ENCODE data around the gene GPR171. TPM values are rescaled to one million over a fixed set of nuclear protein-coding genes. Genes with fewer than 3 reads are reported as not detected.

Gene GPR171
- total RNA-seq, 6 experiments from 2014 or later = not detected

GRCh38 chr3:151197228-151197627, 5.8 kb downstream of the GPR171 start:
- no peaks in the 10 kb centered on the region for H3K9me3 Mint-ChIP-seq
- H3K27me3 Mint-ChIP-seq (ENCODE audit: insufficient read depth) = no peaks in the 10 kb centered on the region
- TF ChIP-seq CTCF (IDR thresholded peaks at IDR 0.05) = no peak
- H3K36me3 Mint-ChIP-seq (ENCODE audit: low read depth) = no peaks in the 10 kb centered on the region
- no peak overlapping the region for H3K4me3 Mint-ChIP-seq
- H3K27ac Mint-ChIP-seq = no peak overlapping the region
- H3K4me1 Mint-ChIP-seq (ENCODE audit: low read depth) = peaks cover 10% of the 10 kb centered on the region
- no peak for DNase-seq

DNA sequence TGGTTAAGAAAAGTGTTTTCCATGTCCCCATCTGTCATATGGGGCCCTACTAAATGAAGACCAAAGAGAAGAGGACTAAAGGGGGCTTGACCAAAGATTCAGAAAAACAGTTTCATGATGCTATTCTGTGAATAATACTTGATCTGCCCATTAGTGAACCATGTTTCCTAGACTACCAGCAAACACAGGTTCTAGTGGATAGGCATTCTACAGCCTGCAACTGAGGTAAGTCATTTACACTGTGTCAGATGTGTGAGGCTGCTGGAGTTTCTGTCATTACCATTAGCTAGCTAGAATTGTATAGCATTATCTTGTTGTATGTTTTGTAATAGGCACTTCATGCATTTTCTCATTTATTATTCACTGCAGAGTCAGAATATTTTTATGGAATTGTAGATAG, 6.6 kb downstream of the GPR171 start:
- no peak for TF ChIP-seq CTCF (IDR thresholded peaks at IDR 0.05)
- DNase-seq = no peak
- H3K27me3 Mint-ChIP-seq (ENCODE audit: insufficient read depth) = no peaks in the 10 kb centered on the region
- no peak overlapping the region for H3K4me3 Mint-ChIP-seq
- H3K27ac Mint-ChIP-seq = no peak overlapping the region
- no peaks in the 10 kb centered on the region for H3K9me3 Mint-ChIP-seq
- no peaks in the 10 kb centered on the region for H3K36me3 Mint-ChIP-seq (ENCODE audit: low read depth)
- H3K4me1 Mint-ChIP-seq (ENCODE audit: low read depth) = peaks cover 10% of the 10 kb centered on the region

DNA sequence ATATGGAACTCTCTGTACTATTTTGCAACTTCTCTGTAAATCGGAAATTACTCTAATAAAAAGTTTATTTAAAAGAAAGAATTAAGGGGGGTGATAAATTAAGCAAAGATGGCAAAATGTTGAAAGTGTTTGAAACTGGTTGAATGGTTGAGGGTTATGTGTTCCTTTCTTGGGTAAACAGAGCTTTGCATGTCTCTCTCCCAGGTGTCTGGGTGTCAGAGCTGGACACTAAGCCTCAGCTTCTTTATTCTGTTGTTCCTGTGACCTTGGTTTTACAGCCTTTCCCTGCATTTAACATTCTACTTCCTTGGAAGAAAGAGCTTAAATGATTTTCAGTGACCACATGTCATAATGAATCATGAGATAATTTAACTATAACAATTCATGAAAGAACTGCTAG, 7.2 kb downstream of the GPR171 start:
- Mint-ChIP-seq H3K9me3 (no peaks in the 10 kb centered on the region), H3K27ac (no peak overlapping the region)

DNA sequence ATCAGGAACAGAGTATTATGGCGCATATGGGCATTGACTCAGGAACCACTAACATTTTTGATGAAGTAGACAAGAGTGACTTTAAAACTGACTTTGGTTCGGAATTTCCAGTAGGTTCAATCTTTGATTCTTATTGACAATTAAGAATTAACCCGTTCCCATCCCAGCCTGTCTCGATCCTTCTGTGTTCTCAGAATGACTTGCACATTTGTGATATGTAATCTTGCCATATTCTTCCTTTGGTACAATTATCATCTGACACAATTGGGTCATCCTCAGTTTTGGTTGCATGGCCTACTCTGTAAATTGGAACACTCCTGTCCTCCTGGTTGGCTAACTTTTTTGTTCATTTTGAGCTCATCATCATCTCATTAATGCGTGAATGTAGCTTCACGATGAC, 10.5 kb downstream of the GPR171 start:
- Mint-ChIP-seq H3K27ac (no peak overlapping the region), H3K9me3 (no peaks in the 10 kb centered on the region), H3K36me3 (ENCODE audit: low read depth) (no peaks in the 10 kb centered on the region), H3K4me3 (no peak overlapping the region), H3K4me1 (ENCODE audit: low read depth) (no peaks in the 10 kb centered on the region; the same call in 1 of the 2 replicates), H3K27me3 (ENCODE audit: insufficient read depth) (peaks cover 10% of the 10 kb centered on the region)
- no peak for TF ChIP-seq CTCF (IDR thresholded peaks at IDR 0.05)
- no peak for DNase-seq

More for the DNA sequence above, 7.2 kb downstream of the GPR171 start:
- Mint-ChIP-seq H3K36me3 (ENCODE audit: low read depth) (no peaks in the 10 kb centered on the region), H3K4me1 (ENCODE audit: low read depth) (peaks cover 10% of the 10 kb centered on the region), H3K4me3 (no peak overlapping the region), H3K27me3 (ENCODE audit: insufficient read depth) (peaks cover 3% of the 10 kb centered on the region; the same call in 1 of the 2 replicates)
- no peak for DNase-seq
- TF ChIP-seq CTCF (IDR thresholded peaks at IDR 0.05) = no peak

- Mint-ChIP-seq H3K27ac (no peak overlapping the region), H3K4me1 (ENCODE audit: low read depth) (no peaks in the 10 kb centered on the region; the same call in 1 of the 2 replicates), H3K4me3 (no peak overlapping the region), H3K9me3 (no peaks in the 10 kb centered on the region), H3K27me3 (ENCODE audit: insufficient read depth) (peaks cover 10% of the 10 kb centered on the region), H3K36me3 (ENCODE audit: low read depth) (no peaks in the 10 kb centered on the region)
- no peak for TF ChIP-seq CTCF (IDR thresholded peaks at IDR 0.05)
- DNase-seq = no peak
Measured at GRCh38 chr3:151191095-151191494, 11.9 kb downstream of the GPR171 start.

DNA sequence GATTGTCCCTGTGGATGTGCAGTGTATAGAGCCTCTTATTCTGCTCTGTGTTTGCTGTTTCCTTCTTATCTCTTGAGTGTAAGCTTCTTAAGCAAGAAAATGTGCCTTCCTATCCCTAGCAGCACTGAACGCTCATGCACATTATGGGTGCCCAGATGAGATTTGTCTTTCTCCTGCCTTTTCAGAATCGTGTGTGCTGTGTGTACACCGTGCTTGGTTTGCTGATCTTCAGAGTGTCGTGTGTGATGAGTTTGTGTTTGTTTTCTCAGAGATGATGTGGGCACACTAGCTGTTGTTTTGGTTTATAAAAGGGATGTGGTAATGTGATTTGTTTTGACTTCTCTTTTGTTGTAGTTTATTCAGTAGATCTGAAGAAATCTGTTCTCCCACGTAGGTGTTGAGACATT, 19.7 kb downstream of the GPR171 start:
- H3K4me3 Mint-ChIP-seq = peak overlapping the region; percentile 1; the same call in 1 of the 2 replicates
- no peaks in the 10 kb centered on the region for H3K9me3 Mint-ChIP-seq
- no peak for TF ChIP-seq CTCF (IDR thresholded peaks at IDR 0.05)
- H3K4me1 Mint-ChIP-seq (ENCODE audit: low read depth) = peaks cover 6% of the 10 kb centered on the region; the same call in 1 of the 2 replicates
- no peak overlapping the region for H3K27ac Mint-ChIP-seq
- H3K27me3 Mint-ChIP-seq (ENCODE audit: insufficient read depth) = no peaks in the 10 kb centered on the region; the same call in 1 of the 2 replicates
- H3K36me3 Mint-ChIP-seq (ENCODE audit: low read depth) = no peaks in the 10 kb centered on the region
- no peak for DNase-seq

Data from HFFc6 (cell line).